NCI-H146 (cell line): ENCODE measurements around the gene OR51A7.
"Not testable (repeated sequence)": the region's sequence is repeated elsewhere in the genome, so short reads cannot be mapped to it uniquely, and the experiment has no call there.

Source experiments
- DNase-seq: peaks from one replicate; lab custom pipeline; 2025; lab: John Stamatoyannopoulos, UW

Gene OR51A7

GRCh38 chr11:4955613-4956012, 52.0 kb downstream of the OR51A7 start, which contains the start of gene OR51A2:
TSS of gene OR51A2 (minus strand) at chr11:4955713. CDS start at chr11:4955713, 0 bp downstream.
- not testable (repeated sequence) for DNase-seq

GRCh38 chr11:4957396-4957795, 53.8 kb downstream of the OR51A7 start:
- no peak for DNase-seq
